ENCODE data around the gene SPTB.
A peak's percentile ranks its signal among the peaks of the same experiment; 100 is the strongest.

SPTB gene

DNA sequence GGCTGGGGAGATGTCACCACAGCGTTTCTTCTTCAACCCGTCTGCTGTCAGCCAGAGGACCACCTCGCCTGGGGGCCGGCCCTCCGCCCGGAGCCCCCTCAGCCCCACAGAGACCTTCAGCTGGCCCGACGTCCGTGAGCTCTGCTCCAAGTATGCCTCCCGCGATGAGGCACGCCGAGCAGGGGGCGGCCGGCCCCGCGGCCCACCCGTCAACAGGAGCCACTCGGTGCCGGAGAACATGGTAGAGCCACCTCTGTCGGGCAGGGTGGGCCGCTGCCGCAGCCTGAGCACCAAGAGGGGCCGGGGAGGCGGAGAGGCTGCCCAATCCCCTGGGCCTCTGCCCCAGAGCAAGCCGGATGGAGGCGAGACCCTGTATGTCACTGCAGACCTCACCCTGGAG is 136.6 kb downstream of the SPTB start:
- Histone ChIP-seq H2AFZ (ENCODE audit: low read length) (no peak overlapping the region), H4K8ac (ENCODE audit: low read depth, low read length) (no peak overlapping the region), H3K4me3 (ENCODE audit: low read length in 2 of 2) (no peak overlapping the region), H3K4me2 (ENCODE audit: insufficient read depth, low read length, poor library complexity, severe bottlenecking) (no peak overlapping the region), H3K4me1 (ENCODE audit: control insufficient read depth in 2 of 2, insufficient read depth in 1 of 2, low read depth in 1 of 2, low read length in 2 of 2) (no peaks in the 10 kb centered on the region), H3K9ac (ENCODE audit: low read depth, low read length, poor library complexity) (no peak overlapping the region), H3K9me3 (replicated peaks in 1 of 2; ENCODE audit: control insufficient read depth in 2 of 2, insufficient read depth in 1 of 2, low read depth in 1 of 2, low read length in 2 of 2) (no peaks in the 10 kb centered on the region), H3K23ac (ENCODE audit: low read depth, low read length, poor library complexity) (no peak overlapping the region), H3K27ac (replicated peaks; ENCODE audit: low read length) (no peak overlapping the region), H4K91ac (ENCODE audit: low read depth, low read length, poor library complexity) (no peak overlapping the region), H2BK5ac (ENCODE audit: low read length) (no peak overlapping the region), H3K4ac (ENCODE audit: low read length) (no peak overlapping the region), H3K79me1 (ENCODE audit: low read depth, low read length) (peaks cover 3% of the 10 kb centered on the region), H3K27me3 (ENCODE audit: control insufficient read depth in 3 of 3, insufficient read depth in 3 of 3, low read depth in 1 of 3, low read length in 3 of 3) (no peaks in the 10 kb centered on the region), H3K36me3 (replicated peaks in 1 of 2; ENCODE audit: control insufficient read depth in 2 of 2, insufficient read depth in 2 of 2, low read length in 2 of 2) (peaks cover 70 to 84% of the 10 kb centered on the region in 2 donors), H2BK120ac (ENCODE audit: low read depth, low read length) (no peak overlapping the region), H2BK12ac (ENCODE audit: low read length) (no peak overlapping the region), H2BK15ac (ENCODE audit: low read length) (no peak overlapping the region), H3K18ac (ENCODE audit: low read length) (no peak overlapping the region), H2AK5ac (ENCODE audit: low read depth, low read length) (no peak overlapping the region), H3K14ac (ENCODE audit: low read length) (no peak overlapping the region)
- DNase-seq (ENCODE audit: low spot score), result no peak
- WGBS, 2 donors (ENCODE audit: extremely low coverage in 2 of 2, insufficient read length in 2 of 2, insufficient replicate concordance in 1 of 2), result no CpG with 5 or more reads among the region's 27 CpGs

DNA sequence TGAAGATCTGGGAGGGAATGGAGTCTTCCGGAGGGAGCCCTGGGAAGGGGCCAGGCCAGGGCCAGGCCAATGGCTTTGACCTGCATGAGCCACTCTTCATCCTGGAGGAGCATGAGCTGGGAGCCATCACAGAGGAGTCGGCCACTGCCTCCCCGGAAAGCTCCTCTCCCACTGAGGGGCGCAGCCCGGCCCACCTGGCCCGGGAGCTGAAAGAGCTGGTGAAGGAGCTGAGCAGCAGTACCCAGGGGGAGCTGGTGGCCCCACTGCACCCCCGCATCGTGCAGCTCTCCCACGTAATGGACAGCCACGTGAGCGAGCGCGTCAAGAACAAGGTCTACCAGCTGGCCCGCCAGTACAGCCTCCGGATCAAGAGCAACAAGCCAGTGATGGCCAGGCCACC is 137.7 kb downstream of the SPTB start:
- Histone ChIP-seq H2BK120ac (ENCODE audit: low read depth, low read length) (no peak overlapping the region), H3K27me3 (ENCODE audit: control insufficient read depth in 3 of 3, insufficient read depth in 3 of 3, low read depth in 1 of 3, low read length in 3 of 3) (no peaks in the 10 kb centered on the region), H3K4me3 (ENCODE audit: low read length in 2 of 2) (no peak overlapping the region), H4K8ac (ENCODE audit: low read depth, low read length) (no peak overlapping the region), H3K36me3 (replicated peaks in 1 of 2; ENCODE audit: control insufficient read depth in 2 of 2, insufficient read depth in 2 of 2, low read length in 2 of 2) (peaks cover 64 to 77% of the 10 kb centered on the region in 2 donors), H3K27ac (replicated peaks; ENCODE audit: low read length) (no peak overlapping the region), H3K23ac (ENCODE audit: low read depth, low read length, poor library complexity) (no peak overlapping the region), H2AK5ac (ENCODE audit: low read depth, low read length) (no peak overlapping the region), H3K4me1 (ENCODE audit: control insufficient read depth in 2 of 2, insufficient read depth in 1 of 2, low read depth in 1 of 2, low read length in 2 of 2) (no peaks in the 10 kb centered on the region), H3K9me3 (replicated peaks in 1 of 2; ENCODE audit: control insufficient read depth in 2 of 2, insufficient read depth in 1 of 2, low read depth in 1 of 2, low read length in 2 of 2) (no peaks in the 10 kb centered on the region), H2BK15ac (ENCODE audit: low read length) (no peak overlapping the region), H3K79me1 (ENCODE audit: low read depth, low read length) (peaks cover 6% of the 10 kb centered on the region), H4K91ac (ENCODE audit: low read depth, low read length, poor library complexity) (no peak overlapping the region), H3K9ac (ENCODE audit: low read depth, low read length, poor library complexity) (no peak overlapping the region), H3K4ac (ENCODE audit: low read length) (no peak overlapping the region), H3K4me2 (ENCODE audit: insufficient read depth, low read length, poor library complexity, severe bottlenecking) (no peak overlapping the region), H3K14ac (ENCODE audit: low read length) (no peak overlapping the region), H3K18ac (ENCODE audit: low read length) (no peak overlapping the region), H2BK12ac (ENCODE audit: low read length) (no peak overlapping the region), H2AFZ (ENCODE audit: low read length) (no peak overlapping the region), H2BK5ac (ENCODE audit: low read length) (no peak overlapping the region)
- no CpG with 5 or more reads among the region's 15 CpGs for WGBS, 2 donors (ENCODE audit: extremely low coverage in 2 of 2, insufficient read length in 2 of 2, insufficient replicate concordance in 1 of 2)
- no peak for DNase-seq (ENCODE audit: low spot score)

DNA sequence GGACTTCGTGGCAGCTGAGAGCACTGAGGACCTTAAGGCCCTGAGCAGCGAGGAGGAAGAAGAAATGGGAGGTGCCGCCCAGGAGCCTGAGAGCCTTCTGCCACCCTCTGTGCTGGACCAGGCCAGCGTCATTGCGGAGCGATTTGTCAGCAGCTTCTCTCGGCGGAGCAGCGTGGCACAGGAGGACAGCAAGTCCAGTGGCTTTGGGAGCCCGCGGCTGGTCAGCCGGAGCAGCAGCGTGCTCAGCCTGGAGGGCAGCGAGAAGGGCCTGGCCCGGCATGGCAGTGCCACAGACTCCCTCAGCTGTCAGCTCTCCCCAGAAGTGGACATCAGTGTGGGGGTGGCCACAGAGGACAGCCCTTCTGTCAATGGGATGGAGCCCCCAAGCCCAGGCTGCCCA is 138.5 kb downstream of the SPTB start:
- H3K36me3 ChIP-seq (replicated peaks in 1 of 2; ENCODE audit: control insufficient read depth in 2 of 2, insufficient read depth in 2 of 2, low read length in 2 of 2), result peaks cover 66 to 77% of the 10 kb centered on the region in 2 donors
- no peaks in the 10 kb centered on the region for H3K9me3 ChIP-seq (replicated peaks in 1 of 2; ENCODE audit: control insufficient read depth in 2 of 2, insufficient read depth in 1 of 2, low read depth in 1 of 2, low read length in 2 of 2)
- no peak overlapping the region for H2BK120ac ChIP-seq (ENCODE audit: low read depth, low read length)

DNA sequence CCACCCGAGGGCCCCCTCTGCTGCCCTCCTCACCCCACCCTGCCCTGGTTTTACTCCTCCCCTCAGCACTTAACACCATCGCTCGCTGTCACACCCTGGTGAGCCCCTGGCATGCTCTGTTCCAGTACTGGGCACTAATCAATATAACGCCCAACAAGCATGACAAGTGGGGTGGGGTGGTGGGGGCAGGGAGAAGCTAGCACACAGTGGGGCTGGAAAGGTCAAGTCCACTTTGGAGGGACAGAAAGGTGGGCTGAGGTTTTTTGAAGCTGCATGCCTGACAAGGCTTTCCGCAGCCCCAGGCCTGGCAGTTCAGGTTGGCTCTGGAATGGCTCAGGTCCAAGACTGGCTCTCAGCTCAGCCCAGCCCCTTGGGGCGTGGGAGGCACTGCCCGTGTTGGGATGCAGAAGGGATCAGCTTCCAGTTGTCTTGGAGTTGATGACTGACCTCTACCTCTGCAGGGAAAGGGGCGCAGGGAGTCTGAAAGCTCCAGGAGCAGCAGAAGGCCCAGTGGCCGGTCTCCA is 141.4 kb downstream of the SPTB start:
- Histone ChIP-seq H3K9ac (ENCODE audit: low read depth, low read length, poor library complexity) (no peak overlapping the region), H3K9me3 (replicated peaks in 1 of 2; ENCODE audit: control insufficient read depth in 2 of 2, insufficient read depth in 1 of 2, low read depth in 1 of 2, low read length in 2 of 2) (no peaks in the 10 kb centered on the region), H3K4me3 (ENCODE audit: low read length in 2 of 2) (no peak overlapping the region), H3K4ac (ENCODE audit: low read length) (no peak overlapping the region), H2BK120ac (ENCODE audit: low read depth, low read length) (no peak overlapping the region), H3K27me3 (ENCODE audit: control insufficient read depth in 3 of 3, insufficient read depth in 3 of 3, low read depth in 1 of 3, low read length in 3 of 3) (no peaks in the 10 kb centered on the region), H2BK15ac (ENCODE audit: low read length) (no peak overlapping the region), H3K23ac (ENCODE audit: low read depth, low read length, poor library complexity) (no peak overlapping the region), H2AK5ac (ENCODE audit: low read depth, low read length) (no peak overlapping the region), H3K79me1 (ENCODE audit: low read depth, low read length) (peaks cover 18% of the 10 kb centered on the region), H4K91ac (ENCODE audit: low read depth, low read length, poor library complexity) (no peak overlapping the region), H4K8ac (ENCODE audit: low read depth, low read length) (peak overlapping the region; percentile 6), H2AFZ (ENCODE audit: low read length) (no peak overlapping the region), H2BK5ac (ENCODE audit: low read length) (no peak overlapping the region), H3K18ac (ENCODE audit: low read length) (peak overlapping the region; percentile 16), H3K4me1 (ENCODE audit: control insufficient read depth in 2 of 2, insufficient read depth in 1 of 2, low read depth in 1 of 2, low read length in 2 of 2) (peaks cover 4 to 10% of the 10 kb centered on the region in 2 donors), H2BK12ac (ENCODE audit: low read length) (no peak overlapping the region), H3K27ac (replicated peaks; ENCODE audit: low read length) (no peak overlapping the region), H3K4me2 (ENCODE audit: insufficient read depth, low read length, poor library complexity, severe bottlenecking) (no peak overlapping the region), H3K36me3 (replicated peaks in 1 of 2; ENCODE audit: control insufficient read depth in 2 of 2, insufficient read depth in 2 of 2, low read length in 2 of 2) (peaks cover 63 to 68% of the 10 kb centered on the region in 2 donors), H3K14ac (ENCODE audit: low read length) (no peak overlapping the region)
- WGBS, 2 donors (ENCODE audit: extremely low coverage in 2 of 2, insufficient read length in 2 of 2, insufficient replicate concordance in 1 of 2), result no CpG with 5 or more reads among the region's 9 CpGs
- no peak for DNase-seq (ENCODE audit: low spot score)

More for the DNA sequence above, 138.5 kb downstream of the SPTB start:
- peaks cover 12% of the 10 kb centered on the region for H3K79me1 ChIP-seq (ENCODE audit: low read depth, low read length)
- H2BK5ac ChIP-seq (ENCODE audit: low read length), result no peak overlapping the region
- no peak for DNase-seq (ENCODE audit: low spot score)
- H2AFZ ChIP-seq (ENCODE audit: low read length), result no peak overlapping the region
- no peak overlapping the region for H4K91ac ChIP-seq (ENCODE audit: low read depth, low read length, poor library complexity)
- no peak overlapping the region for H3K4ac ChIP-seq (ENCODE audit: low read length)
- no peak overlapping the region for H4K8ac ChIP-seq (ENCODE audit: low read depth, low read length)
- H3K27me3 ChIP-seq (ENCODE audit: control insufficient read depth in 3 of 3, insufficient read depth in 3 of 3, low read depth in 1 of 3, low read length in 3 of 3), result no peaks in the 10 kb centered on the region
- H2BK12ac ChIP-seq (ENCODE audit: low read length), result no peak overlapping the region
- peaks cover 4 to 6% of the 10 kb centered on the region in 2 donors for H3K4me1 ChIP-seq (ENCODE audit: control insufficient read depth in 2 of 2, insufficient read depth in 1 of 2, low read depth in 1 of 2, low read length in 2 of 2)
- no peak overlapping the region for H3K27ac ChIP-seq (replicated peaks; ENCODE audit: low read length)
- H3K23ac ChIP-seq (ENCODE audit: low read depth, low read length, poor library complexity), result no peak overlapping the region
- no peak overlapping the region for H3K14ac ChIP-seq (ENCODE audit: low read length)
- H2BK15ac ChIP-seq (ENCODE audit: low read length), result no peak overlapping the region
- H3K18ac ChIP-seq (ENCODE audit: low read length), result no peak overlapping the region
- no peak overlapping the region for H3K4me2 ChIP-seq (ENCODE audit: insufficient read depth, low read length, poor library complexity, severe bottlenecking)
- H2AK5ac ChIP-seq (ENCODE audit: low read depth, low read length), result no peak overlapping the region
- no peak overlapping the region for H3K4me3 ChIP-seq (ENCODE audit: low read length in 2 of 2)
- no CpG with 5 or more reads among the region's 15 CpGs for WGBS, 2 donors (ENCODE audit: extremely low coverage in 2 of 2, insufficient read length in 2 of 2, insufficient replicate concordance in 1 of 2)
- H3K9ac ChIP-seq (ENCODE audit: low read depth, low read length, poor library complexity), result no peak overlapping the region
